ENCODE measurements around the gene SLC48A1.

The SLC48A1 gene

DNA sequence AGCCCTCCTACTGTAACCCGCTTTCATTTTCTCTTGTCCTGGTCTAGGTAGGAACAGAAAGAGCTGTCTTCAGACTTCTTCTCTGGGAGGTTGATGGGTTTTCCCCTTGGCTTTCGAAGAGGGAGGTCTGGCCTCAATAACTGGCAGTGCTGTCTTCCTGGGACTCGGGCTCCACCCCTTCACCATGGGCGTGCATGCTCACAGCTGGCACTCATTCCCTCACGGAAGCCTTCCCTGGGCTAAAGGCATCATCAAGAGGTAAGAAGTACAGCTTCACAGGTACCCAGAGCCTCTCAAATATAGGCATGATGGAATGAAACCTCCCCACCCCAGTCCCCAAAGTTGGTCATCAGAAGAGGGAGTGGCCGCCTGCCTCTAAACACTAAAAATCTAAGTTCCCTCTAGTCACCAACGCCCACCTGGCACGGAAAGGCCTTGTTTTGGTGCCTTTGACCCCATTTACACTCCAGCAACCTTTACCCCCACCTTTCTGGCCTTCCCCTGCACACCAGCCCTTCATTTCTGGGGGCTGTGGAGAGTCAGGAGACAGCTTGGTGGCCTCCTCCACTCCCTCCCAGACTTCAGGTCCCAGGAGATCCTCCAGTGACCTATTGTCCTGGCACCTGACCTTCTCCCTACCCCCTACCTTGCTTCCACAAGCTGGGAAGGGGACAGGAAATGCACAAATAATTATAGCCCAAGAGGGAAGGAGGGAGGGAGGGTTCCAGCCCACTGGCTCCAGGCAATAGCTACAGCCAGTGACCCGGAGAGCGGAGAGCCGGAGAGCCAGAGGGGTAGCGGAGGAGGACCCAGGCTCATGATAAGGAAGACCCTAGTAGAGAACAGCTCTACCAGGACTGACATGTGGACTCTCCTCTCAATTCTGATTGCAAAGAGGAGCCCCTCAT is 17.1 kb upstream of the SLC48A1 start:
- DNase-seq (ENCODE audit: low read depth), result no peak
- H3K4me3 ChIP-seq (ENCODE audit: low read length), result no peak overlapping the region

GRCh38 chr12:47757364-47757839 is 15.6 kb upstream of the SLC48A1 start:
- H3K4me3 ChIP-seq (ENCODE audit: low read length), result no peak overlapping the region
- TF ChIP-seq, protein P1, sequence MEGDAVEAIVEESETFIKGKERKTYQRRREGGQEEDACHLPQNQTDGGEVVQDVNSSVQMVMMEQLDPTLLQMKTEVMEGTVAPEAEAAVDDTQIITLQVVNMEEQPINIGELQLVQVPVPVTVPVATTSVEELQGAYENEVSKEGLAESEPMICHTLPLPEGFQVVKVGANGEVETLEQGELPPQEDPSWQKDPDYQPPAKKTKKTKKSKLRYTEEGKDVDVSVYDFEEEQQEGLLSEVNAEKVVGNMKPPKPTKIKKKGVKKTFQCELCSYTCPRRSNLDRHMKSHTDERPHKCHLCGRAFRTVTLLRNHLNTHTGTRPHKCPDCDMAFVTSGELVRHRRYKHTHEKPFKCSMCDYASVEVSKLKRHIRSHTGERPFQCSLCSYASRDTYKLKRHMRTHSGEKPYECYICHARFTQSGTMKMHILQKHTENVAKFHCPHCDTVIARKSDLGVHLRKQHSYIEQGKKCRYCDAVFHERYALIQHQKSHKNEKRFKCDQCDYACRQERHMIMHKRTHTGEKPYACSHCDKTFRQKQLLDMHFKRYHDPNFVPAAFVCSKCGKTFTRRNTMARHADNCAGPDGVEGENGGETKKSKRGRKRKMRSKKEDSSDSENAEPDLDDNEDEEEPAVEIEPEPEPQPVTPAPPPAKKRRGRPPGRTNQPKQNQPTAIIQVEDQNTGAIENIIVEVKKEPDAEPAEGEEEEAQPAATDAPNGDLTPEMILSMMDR (conservative IDR thresholded peaks at IDR 0.05; ENCODE audit: low read depth, low read length), result no peak
- DNase-seq (ENCODE audit: low read depth), result no peak

More for the DNA sequence above, 17.1 kb upstream of the SLC48A1 start:
- TF ChIP-seq, protein P1 (conservative IDR thresholded peaks at IDR 0.05; ENCODE audit: low read depth, low read length), result no peak

DNA sequence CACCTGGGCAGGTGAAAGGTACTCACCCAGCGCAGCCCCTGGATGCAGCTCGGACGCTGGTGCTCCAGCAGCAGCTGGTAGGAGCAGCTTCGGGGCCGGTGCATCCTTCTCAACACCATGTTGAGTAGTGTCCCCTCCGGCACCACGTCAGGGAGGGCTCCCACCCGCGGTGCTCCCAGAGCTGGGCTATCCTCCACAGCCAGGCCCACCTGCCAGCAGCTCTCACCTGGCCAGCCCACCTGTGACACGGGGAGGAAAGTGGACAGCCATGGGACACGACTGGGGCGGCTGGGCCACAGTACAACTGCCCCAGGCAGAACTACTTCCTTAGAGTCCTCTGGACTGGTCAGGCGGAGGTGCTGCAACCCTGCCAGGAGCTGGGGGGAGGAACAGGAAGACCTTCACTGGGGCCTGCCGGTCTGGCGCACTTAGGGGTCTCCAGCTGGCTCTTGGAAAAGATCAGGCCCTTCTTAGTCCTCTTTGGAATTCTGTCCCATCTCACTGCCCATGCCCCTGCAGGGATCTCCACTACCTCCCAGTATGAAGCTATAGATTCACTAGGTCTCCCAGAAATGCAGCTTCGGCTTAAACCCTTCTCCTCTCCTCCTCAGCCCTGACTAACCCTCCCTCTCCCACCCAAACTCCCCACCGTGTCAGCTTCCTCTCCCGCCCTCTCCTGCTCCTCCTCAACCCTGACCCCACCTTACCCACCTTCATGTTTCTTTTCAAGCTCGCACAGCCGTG is 15.0 kb upstream of the SLC48A1 start:
- TF ChIP-seq, protein P1 (conservative IDR thresholded peaks at IDR 0.05; ENCODE audit: low read depth, low read length), result no peak
- H3K4me3 ChIP-seq (ENCODE audit: low read length), result peak overlapping the region; percentile 55
- DNase-seq (ENCODE audit: low read depth), result no peak

DNA sequence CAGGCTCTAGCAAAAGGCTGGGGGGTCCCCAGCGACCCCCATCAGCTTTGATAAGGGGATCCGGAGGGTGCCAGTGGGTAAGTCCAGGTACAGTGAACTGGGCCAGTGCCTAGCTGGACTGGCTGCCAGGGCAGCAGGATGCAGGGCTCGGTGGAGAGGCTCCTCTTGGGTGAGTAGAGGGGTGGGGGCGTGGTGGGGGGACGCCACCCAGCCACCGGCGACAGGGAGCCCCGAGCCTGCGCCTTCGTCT is 14.5 kb upstream of the SLC48A1 start:
- TF ChIP-seq, protein P1 (conservative IDR thresholded peaks at IDR 0.05; ENCODE audit: low read depth, low read length), result no peak
- DNase-seq (ENCODE audit: low read depth), result no peak
- peak overlapping the region; percentile 55 for H3K4me3 ChIP-seq (ENCODE audit: low read length)

DNA sequence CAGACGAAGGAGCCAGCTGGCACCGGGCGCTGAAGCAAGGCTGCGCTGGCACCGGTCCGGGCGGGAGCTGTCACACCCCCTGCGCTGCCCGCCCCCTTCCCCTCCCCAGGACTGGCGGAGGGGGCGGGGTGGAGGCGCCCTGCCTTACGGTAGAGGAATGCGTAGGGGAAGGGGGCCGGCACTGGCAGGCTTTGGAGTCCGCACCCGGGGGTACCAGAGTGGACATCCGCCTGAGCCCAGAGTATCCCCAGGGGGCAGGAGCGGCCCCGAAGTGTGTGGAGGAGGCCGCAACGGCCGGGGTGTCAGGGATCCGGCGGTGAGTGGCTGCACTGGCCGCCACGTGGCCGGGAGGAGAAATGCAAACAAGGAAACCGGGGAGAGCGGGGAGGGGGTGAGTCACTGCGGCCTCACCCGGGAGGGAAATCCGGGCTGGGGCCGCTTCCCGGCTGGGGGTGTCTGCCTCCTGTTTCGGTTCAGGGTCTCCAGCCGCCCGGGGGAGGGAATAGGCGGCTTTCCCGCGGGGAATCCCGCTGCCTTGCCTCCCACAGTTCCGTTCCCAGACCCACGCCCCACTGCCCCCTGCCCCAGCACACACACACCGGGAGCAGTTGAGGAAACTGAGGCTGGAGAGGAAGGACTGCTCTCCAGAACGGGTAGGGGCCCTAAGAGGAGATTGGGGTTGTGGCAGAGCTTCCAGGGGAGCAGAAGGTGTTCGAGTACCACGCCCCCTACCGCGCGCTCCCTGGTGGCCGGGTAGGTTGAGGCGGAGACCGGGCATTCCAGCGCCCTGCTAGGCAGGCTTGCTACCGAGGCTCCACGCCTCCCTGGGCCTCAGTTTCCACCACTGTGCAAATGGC is 14.0 kb upstream of the SLC48A1 start, which contains the start of gene RAPGEF3:
Gene RAPGEF3, minus strand, starts transcription at position 47 of the 857 bp plus-strand sequence. CDS start 324 bp downstream, outside the sequence.
- peak within 1 kb of the TSS; percentile 55 for H3K4me3 ChIP-seq (ENCODE audit: low read length)
- TF ChIP-seq, protein P1 (conservative IDR thresholded peaks at IDR 0.05; ENCODE audit: low read depth, low read length), result peak; percentile 53
- DNase-seq (ENCODE audit: low read depth), result no peak

- DNase-seq (ENCODE audit: low read depth), result no peak
- TF ChIP-seq, protein P1 (conservative IDR thresholded peaks at IDR 0.05; ENCODE audit: low read depth, low read length), result no peak
- H3K4me3 ChIP-seq (ENCODE audit: low read length), result no peak overlapping the region
Observed at GRCh38 chr12:47762850-47763465, 10.1 kb upstream of the SLC48A1 start.

All from retinal pigment epithelial cell (primary cell).